Stimulated activated CD4-positive, alpha-beta T cell treated with anti-CD3 and anti-CD28 coated beads, Interleukin-15, amount 100 ng/mL, for 1 hour (primary cell): Measurements from ENCODE around the gene STX4.

Experiments used
- DNase-seq, 2 donors: peaks; one replicate each; pipeline ENCODE4 v3.0.0-alpha.2; 2020; ENCODE audit warnings: low read depth in 1 of 2, low spot score in 1 of 2

The STX4 gene, protein sequence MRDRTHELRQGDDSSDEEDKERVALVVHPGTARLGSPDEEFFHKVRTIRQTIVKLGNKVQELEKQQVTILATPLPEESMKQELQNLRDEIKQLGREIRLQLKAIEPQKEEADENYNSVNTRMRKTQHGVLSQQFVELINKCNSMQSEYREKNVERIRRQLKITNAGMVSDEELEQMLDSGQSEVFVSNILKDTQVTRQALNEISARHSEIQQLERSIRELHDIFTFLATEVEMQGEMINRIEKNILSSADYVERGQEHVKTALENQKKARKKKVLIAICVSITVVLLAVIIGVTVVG

DNA sequence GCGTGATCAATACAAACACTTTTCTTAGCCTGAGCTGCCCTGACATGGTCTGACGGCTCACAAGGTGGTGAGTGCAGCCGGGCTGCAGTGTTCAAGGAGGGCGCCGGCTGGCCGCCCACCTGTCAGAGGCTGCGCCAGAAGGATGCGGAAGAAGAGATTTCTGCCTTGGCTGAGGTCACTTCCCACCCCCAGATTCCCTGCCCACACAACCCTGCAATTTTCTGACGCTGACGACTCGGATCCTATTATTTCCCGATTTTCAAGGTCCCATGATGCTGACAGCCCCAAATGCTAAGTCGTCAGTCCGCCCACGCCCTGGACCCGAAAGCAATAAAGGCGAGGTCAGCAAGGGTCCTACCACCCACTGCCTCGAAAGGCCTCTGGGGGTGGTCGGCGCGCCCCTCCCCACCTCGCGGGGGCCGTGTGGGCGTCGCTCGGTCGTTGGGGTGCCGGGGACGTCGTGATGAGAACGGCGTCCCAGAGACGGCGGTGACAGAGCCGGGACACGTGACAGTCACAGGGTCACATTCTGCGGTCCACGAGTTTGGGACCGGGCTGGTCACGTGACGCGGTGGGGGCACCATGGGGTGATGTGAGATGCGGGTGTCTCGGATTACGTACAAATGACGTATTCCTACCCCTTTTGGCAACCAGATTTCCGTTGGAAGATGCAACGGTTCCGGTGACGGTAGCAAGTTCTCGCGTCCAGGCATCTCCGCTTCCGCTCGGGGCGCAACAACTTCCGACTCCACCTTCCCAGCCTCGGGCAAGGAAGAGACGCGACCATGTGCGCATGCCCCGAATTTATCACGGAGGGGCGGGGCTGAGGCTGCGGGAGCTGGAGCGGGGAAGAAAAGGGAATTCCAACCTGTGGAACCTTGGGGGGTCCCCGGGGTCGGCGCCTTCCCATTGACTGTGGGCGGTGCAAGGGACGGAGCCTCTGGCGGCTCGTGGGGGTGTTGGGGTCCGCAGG is at the start of gene STX4:
Gene STX4, plus strand, starts transcription at position 823 of the 973 bp plus-strand sequence. CDS start 248 bp downstream, outside the sequence.
- peak; percentile 91 to 92 for DNase-seq

DNA sequence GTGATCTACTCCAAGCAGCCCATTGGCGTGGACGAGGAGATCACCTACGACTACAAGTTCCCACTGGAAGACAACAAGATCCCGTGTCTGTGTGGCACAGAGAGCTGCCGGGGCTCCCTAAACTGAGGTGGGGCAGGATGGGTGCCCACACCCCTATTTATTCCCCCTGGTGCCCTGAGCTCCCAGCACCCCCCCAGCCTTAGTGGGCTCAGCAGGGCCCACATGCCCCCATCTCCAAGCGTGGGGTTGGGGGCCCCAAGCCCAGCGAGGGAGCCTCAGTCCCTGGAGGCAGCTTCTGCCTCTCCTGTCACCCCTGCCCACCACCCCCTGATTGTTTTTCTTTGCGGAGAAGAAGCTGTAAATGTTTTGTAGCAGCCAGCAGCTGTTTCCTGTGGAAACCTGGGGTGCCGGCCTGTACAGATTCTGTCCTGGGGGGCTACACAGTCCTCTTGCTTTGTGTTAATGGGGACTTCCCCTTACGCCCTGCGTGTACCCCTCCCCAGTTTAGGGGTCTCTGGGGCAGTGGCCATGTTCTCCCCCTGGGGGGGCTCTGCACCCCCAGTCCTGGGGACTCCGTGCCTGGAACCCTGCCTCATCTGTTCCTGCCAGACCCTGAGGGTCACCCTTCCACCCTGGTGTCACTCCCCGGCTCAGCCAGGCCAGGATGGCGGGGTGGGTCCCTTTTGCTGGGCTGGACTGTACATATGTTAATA is 49.3 kb upstream of the STX4 start:
- DNase-seq: no peak

DNA sequence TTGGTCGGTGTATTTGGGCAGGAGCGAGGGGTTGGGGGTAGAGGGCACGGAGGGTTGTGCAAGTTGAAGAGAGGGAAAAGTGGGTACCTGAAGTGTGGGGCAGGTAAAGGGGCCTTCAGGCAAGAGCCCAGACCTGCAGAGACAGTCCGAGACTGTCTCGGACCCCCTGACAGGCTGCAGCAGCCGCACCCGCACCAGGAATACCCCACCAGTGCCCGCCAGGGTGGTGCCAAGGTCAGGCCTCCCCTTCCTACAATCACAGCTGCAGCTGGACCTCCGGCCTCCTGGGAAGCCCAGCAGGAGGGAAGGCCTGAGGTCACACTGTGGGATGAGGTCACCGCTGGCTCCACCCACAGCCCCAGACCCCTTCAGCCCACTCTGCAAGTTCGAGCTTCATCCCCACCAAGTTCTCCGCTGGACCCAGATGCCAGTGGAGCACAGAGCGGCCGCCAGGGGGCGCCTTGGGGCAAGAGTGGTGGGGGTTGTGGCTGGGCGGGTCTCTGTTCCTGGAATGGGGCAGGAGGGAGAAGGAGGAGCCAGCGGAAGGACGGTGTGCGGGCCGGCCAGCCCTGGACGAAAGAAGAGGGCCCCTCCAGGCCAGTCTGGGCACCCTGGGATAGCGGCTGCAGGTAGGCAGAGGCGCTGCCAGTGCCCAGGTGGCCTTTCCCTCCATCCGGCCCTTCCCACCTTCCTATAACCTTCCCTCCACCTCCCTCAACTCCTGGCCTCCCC is 48.5 kb upstream of the STX4 start, which contains the start of gene HSD3B7:
Gene HSD3B7, plus strand, starts transcription at position 539 of the 732 bp plus-strand sequence. CDS start 452 bp downstream, outside the sequence.
- peak; percentile 57 to 76 for DNase-seq

DNA sequence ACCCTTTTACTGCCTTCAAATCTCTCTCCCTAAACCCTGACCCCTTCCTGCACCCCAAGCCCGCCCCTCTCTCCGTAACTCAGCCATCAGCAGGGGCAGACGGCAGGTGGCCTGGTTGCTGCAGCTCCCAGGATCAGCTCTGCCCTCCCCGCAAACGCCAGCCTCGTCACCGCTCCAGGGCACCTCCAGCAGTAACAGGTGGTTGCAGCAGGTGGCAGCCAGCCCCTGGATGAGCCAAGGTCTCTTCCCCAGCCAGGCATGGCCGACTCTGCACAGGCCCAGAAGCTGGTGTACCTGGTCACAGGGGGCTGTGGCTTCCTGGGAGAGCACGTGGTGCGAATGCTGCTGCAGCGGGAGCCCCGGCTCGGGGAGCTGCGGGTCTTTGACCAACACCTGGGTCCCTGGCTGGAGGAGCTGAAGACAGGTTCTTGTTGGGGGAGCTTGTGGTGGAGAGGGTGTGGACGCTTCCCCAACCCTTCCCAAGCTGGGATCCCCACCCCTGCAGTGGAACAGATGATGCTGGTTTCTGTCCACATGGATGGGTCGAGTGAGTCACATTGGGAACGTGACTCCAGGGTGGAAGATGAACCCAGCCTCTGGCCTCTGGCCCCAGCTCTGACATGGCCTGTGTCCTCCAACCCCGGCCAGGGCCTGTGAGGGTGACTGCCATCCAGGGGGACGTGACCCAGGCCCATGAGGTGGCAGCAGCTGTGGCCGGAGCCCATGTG is 47.8 kb upstream of the STX4 start:
- no peak for DNase-seq

DNA sequence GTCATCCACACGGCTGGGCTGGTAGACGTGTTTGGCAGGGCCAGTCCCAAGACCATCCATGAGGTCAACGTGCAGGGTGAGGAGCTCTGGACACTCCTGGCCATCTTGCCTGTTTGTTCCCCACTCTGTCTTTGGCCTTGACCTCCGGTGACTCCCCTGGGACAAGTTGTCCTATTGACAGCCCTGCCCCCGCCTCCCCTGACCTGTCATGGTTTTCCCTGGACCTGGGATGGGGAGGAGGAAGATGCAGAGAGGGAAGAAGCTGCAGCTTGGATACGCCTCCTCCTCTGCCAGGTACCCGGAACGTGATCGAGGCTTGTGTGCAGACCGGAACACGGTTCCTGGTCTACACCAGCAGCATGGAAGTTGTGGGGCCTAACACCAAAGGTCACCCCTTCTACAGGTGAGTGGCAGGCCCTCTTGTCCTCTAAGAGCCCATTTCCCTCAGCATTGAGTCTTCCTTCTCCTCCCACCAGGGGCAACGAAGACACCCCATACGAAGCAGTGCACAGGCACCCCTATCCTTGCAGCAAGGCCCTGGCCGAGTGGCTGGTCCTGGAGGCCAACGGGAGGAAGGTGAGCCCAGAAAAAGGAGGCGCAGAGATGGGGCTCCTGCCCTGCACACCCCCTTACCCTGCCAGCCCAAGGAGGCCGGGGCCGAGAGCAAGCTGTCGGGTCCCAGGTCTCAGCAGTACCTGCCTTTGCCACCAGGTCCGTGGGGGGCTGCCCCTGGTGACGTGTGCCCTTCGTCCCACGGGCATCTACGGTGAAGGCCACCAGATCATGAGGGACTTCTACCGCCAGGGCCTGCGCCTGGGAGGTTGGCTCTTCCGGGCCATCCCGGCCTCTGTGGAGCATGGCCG is 47.0 kb upstream of the STX4 start:
- DNase-seq: no peak

DNA sequence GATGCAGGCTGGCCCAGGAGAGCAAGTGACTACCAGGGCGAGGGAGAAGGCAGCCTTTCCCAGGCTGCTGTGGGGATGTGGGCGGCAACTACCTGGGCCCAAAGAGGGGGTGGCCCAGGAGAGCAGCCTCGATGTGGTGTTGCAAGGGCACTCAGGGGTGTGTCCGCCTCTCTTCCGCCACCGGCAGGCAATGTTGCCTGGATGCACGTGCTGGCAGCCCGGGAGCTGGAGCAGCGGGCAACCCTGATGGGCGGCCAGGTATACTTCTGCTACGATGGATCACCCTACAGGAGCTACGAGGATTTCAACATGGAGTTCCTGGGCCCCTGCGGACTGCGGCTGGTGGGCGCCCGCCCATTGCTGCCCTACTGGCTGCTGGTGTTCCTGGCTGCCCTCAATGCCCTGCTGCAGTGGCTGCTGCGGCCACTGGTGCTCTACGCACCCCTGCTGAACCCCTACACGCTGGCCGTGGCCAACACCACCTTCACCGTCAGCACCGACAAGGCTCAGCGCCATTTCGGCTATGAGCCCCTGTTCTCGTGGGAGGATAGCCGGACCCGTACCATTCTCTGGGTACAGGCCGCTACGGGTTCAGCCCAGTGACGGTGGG is 45.7 kb upstream of the STX4 start:
- no peak for DNase-seq

DNA sequence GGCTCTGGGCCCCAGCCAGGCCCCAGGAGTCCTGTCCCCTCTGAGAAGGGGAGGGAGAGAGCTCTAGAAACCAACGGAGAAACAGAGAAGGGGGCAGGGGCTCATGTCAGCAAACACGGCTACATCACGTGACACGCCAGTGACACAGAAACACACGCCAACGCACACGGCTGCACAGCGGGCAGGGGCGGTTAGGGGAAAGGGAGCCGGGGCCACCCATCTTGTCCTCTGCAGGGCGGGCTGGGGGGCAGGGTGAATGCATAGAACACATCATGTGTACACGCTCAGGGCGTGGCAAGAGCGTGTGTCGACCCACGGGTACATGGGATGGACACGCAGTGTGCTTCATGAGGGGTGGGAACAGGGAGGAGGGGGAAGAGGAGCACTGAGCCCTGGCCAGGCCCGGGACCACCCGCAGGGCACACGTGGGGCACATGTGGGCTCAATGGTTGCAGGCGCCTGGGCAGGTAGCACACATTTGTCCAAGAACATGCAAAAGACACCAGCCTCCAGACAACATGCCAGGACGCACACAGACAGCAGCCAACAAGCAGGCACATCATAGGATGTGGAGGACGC is 43.8 kb upstream of the STX4 start:
- no peak for DNase-seq

DNA sequence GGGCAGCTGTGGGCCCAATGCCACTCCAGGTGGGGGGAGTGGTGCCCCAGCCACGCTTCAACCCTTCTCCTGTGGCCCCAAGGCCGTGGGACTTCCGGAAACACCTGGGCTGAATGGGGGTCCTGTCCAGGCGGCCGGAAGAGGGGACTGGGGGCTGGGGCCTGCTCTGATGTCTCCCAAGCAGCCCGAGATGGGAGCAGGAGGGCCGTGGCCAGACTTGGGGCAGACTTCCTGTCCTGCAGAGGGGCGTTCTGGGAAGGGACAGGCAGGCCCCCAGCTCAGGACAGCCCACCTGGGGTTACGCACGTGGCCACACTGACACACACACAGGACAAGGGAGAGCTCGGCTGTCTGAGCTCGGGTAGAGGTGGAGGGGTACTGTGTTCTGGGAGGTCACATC is 43.3 kb upstream of the STX4 start:
- DNase-seq: no peak

DNA sequence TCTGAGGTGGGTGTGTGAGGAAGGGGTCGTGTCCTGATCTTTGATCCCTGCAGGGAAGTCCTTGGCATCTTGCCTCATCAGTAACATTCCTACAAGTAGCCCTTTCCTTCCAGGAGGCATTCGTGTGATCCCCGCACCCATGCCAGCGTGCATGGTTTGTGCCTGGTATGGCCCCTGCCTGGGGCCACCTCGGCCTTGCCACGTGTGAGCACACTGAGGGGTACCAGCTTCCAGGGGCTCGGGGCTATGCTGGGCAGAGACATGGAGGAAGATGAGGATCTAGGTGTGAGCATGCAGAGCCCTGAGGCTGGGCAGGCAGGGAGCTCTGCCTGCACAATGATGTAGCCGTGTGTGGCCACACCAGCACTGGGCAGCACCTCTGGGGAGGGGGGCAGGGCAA is 42.3 kb upstream of the STX4 start:
- no peak for DNase-seq

DNA sequence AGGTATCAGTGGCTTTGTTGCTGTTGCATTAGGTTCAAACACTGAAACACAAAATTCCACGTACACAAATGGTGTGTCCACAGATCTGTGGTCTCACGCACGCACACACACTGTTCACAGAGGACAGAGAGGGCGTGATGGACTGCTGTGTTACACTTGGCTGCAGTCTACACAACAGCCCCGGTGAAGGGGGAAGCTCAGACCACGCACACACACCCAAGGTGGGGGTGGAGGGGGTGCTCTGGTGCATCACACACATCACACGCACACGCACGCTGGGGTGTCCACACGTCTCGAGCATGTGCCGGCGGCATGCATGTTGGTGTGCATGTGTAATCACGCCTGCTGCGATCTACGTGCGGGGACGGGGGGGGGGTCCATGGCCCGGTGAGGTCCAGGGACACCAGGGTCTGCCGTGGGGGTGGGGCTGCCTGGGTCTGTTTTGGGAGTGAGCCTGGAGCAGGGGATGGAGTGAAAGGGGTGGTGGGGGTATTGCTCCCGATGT is 41.0 kb upstream of the STX4 start:
- no peak for DNase-seq

DNA sequence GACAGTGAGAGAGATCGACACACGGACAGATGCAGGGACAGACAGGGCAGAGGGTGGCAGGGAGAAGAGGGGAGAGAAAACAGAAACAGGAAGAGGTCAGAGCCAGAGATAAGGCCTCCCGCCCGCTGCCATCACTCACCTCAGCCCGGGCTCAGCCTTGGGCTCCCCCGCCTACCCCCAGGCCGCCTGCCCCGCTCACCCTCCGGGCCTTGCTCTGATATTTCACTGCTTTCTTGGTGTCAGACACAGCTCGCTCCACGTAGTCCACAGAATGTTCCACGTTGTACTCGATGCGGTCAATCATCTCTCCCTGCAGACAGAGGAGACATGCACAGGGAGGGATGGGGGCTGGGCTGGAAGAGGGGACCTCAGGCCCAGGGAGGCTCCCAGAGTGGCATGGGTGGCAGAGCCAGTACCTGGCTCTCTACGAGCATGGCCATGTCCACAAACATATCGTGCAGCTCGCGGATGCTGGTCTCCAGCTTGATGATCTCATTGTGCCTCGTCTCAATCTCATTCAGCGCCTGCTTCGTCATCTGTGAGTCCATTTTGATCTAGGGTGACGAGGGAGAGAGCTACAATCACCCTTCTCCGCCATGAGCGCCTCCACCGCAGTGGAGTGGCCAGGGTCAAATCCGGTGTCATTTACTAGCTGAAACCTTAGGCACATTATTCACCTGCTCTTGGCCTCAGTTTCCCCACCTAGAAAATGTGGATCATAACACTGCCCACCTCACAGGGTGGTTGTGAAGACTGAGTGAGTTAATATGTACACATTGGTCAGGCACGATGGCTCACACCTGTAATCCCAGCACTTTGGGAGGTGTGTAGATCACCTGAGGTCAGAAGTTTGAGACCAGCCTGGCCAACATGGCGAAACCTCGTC is 40.2 kb upstream of the STX4 start:
- no peak for DNase-seq

DNA sequence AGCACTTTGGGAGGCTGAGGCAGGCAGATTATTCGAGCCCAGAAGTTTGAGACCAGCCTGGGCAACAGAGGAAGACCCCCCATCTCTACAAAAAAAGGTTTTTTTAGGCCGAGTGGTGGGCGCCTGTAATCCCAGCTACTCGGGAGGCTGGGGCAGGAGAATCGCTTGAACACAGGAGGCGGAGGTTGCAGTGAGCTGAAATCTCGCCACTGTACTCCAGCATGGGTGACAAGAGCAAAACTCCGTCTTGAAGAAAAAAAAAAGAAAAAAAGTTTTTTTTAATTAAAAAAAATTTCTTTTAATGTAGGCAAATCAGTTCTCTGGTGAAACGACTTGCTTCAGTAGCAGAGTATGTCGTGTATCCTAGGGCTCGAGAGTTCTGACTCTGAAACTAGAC is 37.4 kb upstream of the STX4 start:
- no peak for DNase-seq

DNA sequence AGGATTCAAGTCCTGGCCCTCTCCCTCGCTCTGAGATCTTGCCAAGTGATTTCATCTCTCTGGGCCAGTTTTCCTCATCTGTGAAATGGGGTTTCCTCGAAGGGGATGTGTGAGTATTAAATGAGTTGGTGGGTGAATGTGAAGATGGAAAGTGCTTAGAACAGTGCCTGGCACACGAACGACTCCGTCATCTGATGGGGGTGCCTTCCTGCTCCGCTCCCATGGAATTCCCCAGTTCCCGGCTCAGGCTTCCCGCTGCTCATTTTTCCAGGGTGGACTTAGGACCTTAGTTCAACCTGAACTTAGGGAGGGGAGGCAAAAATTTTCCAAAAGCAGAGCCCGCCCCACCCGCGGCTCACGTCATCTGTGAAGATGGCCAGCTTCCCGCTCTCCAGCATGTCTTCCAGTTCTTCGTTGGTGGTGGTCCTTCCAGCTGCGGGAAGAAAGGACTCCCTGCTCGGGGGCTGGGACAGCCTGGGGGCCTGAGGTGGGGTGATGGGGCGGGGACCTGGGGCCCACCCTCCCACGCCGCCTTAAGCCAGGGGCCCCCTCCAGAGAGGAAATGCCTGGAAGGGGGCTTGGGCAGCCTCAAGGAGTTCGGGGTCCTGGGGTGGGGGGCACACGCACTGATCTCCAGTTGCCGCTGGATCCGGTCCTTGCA is 36.9 kb upstream of the STX4 start:
- no peak for DNase-seq

DNA sequence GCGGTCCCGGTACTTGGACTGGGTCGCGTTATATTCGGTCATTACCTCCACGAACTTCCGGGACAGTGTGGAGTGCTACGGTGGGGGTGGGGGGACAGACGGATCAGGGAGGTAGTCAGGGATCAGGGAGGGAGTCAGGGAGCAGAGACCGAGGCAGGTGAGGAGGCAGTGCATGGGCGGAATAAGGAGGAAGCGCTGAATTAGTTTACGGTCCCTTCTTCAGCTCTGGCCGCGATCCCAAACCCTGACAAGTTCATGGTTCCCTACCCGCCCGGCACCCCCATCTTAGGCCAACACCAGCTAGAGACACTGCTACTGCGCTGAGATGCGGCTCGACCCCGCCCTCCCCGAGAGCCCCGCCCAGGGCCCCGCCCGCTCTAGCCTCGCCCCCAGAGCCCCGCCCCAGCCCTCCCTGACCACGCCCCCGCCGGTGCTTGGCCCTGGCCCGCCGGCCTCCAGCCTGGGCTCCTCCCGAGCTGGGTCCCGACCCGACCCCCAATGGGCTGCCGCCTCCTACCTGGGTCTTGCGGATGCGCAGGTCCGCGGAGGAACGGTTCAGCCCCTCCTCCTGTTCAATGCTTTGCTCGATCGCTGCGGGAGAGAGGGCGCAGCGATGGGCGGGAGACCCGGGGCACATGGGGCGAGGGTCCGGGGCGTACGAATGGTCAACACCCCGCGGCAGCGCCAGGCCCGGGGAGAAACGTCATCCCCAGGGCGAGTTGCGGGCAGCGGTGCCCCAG is 36.2 kb upstream of the STX4 start:
- DNase-seq: peak; percentile 57 to 74

DNA sequence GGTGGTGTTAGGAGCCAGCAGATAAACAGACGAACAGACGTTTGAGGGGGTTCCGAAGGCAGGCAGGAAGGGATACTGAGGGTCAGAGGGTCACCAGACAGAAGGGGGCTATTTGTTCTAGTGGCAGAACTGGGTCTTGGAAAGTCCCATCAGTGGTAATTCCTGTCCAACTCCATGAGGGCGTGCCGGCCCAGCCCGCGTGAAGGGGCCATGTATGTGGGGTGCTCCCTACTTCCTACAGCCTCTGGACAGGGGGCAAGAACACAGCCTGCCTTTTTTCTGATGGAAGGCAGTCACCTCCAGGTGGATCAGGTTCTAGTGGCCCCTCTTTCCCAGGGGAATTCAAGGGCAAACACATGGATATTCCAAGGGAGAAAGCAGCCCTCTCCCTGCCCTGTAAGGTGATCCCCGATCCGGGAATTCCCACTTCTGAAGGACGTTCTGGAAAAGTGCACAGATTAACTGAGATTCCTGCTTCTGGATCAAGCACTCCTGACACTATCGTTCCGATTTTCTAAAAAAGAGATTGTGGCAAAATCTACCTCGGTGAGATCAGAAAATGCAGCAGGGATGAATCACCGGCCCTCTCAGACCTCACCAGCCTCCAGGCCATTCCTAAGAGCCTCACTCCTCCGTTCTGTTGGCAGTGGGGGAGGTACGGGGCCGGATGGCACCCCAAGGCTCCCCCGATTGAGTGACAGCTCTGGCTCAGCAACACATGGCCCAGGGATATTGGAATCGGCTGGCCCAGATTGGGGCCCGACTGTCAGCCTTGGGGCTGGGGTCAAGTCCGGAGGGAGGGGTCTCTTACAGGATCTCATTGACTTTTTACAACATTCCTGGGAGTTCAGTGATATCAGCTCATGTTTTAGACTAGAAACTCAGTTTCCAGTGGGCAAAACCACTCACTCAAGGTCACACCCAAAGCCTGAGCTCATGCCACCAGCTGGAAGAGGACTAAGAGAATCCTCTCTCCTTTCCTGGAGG is 35.3 kb upstream of the STX4 start:
- DNase-seq: no peak
